Spinal cord (tissue), 10 donors: ENCODE results near the gene PDE11A. TPM values are rescaled to one million over a fixed set of nuclear protein-coding genes. Genes with fewer than 3 reads are reported as not detected.
A peak's percentile ranks its signal among the peaks of the same experiment; 100 is the strongest.

ENCODE experiments used
- DNase-seq, 6 donors: peaks; one replicate each; pipeline versions ENCODE4 v3.0.0 to v3.0.0-alpha.2; 2013 to 2015; ENCODE audit warnings: low spot score in 6 of 6, low read depth in 4 of 6
- H3K27ac ChIP-seq: one replicate; pipeline ENCODE4 v1.5.1; 2013; ENCODE audit warnings: low read depth, low read length, control low read depth
- H3K27me3 ChIP-seq: one replicate; pipeline ENCODE4 v1.6.1; 2013; ENCODE audit warnings: low read length; ENCODE audit not compliant: control insufficient read depth, insufficient read depth
- H3K36me3 ChIP-seq: one replicate; pipeline ENCODE4 v1.6.1; 2013; ENCODE audit warnings: low read length; ENCODE audit not compliant: control insufficient read depth, insufficient read depth
- H3K4me1 ChIP-seq: one replicate; pipeline ENCODE4 v1.6.1; 2013; ENCODE audit warnings: low read length; ENCODE audit not compliant: control insufficient read depth, insufficient read depth
- H3K4me3 ChIP-seq: one replicate; pipeline ENCODE4 v1.5.1; 2013; ENCODE audit warnings: low read depth, low read length, control low read depth
- H3K9me3 ChIP-seq: one replicate; pipeline ENCODE4 v1.6.1; 2013; ENCODE audit warnings: low read length; ENCODE audit not compliant: control insufficient read depth, insufficient read depth
- WGBS: methylation state at CpG from one replicate; pipeline ENCODE4 v1.1.5; 2013; ENCODE audit warnings: missing lambda C conversion rate; ENCODE audit not compliant: insufficient coverage; 5-methylcytosine and 5-hydroxymethylcytosine counted together
- polyA plus RNA-seq, 2 donors: library from polyadenylated mRNA; unstranded; fragments of 120-200 nt; gene quantifications; one replicate each; pipeline ENCODE4 v1.2.1, GENCODE V29; 2013; ENCODE audit not compliant: insufficient read length in 2 of 2
- total RNA-seq, 2 donors: library from RNA; depleted of rRNA in 1 of 2; stranded (reverse); fragments of 120-200 nt in 1 of 2; fragments of >200 nt in 1 of 2; gene quantifications; one replicate each; pipeline versions ENCODE4 v1.2.3 to v1.2.4, GENCODE V29; 2013 to 2014
- donor health status: healthy.

The PDE11A gene
- total and polyA plus RNA-seq, 4 donors, result 1.9 to 6.5 (median 2.1) TPM

GRCh38 chr2:177646241-177646640 is 426.3 kb downstream of the PDE11A start:
- Histone ChIP-seq H3K4me3 (no peak overlapping the region), H3K4me1 (no peaks in the 10 kb centered on the region), H3K36me3 (no peaks in the 10 kb centered on the region), H3K9me3 (no peaks in the 10 kb centered on the region), H3K27me3 (no peaks in the 10 kb centered on the region), H3K27ac (no peak overlapping the region)
- DNase-seq, result no peak

DNA sequence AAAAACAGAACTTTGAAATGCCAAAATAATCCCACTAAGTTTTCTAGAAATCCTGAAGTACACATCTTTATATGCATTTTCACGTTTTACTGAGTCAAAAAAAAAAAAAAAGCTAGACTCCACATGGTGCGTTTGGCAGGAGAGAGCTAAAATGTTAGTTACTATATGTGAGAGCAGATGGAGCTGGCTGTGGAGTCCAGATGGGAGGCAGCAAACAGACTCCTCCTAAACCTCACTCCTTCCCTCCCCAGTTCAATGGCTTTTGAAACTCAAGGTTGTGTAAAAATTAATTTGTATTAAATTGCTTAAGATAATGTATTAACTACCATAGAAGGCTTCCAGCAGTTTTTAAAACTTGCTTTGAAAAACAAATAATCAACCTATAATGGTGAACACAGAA is 431.2 kb downstream of the PDE11A start:
- Histone ChIP-seq H3K27ac (no peak overlapping the region), H3K4me1 (no peaks in the 10 kb centered on the region), H3K4me3 (no peak overlapping the region), H3K9me3 (no peaks in the 10 kb centered on the region), H3K27me3 (no peaks in the 10 kb centered on the region), H3K36me3 (no peaks in the 10 kb centered on the region)
- no CpG with 5 or more reads among the region's 2 CpGs for WGBS
- DNase-seq, result peak in 2 of 6 donors; percentile 84 to 93

- 90% methylated on average over 3 of the region's 3 CpGs for WGBS
- no peak for DNase-seq
- Histone ChIP-seq H3K4me3 (no peak overlapping the region), H3K9me3 (no peaks in the 10 kb centered on the region), H3K4me1 (no peaks in the 10 kb centered on the region), H3K27ac (no peak overlapping the region), H3K36me3 (no peaks in the 10 kb centered on the region), H3K27me3 (no peaks in the 10 kb centered on the region)
Measured at GRCh38 chr2:177640423-177640822, 432.2 kb downstream of the PDE11A start.

- Histone ChIP-seq H3K36me3 (no peaks in the 10 kb centered on the region), H3K27me3 (no peaks in the 10 kb centered on the region), H3K4me1 (no peaks in the 10 kb centered on the region), H3K9me3 (no peaks in the 10 kb centered on the region), H3K4me3 (no peak overlapping the region), H3K27ac (peak overlapping the region; percentile 12)
- peak in 1 of 6 donors; percentile 25 for DNase-seq
- 70% methylated on average over 1 of the region's 2 CpGs for WGBS
Measured at GRCh38 chr2:177639262-177639914, 433.2 kb downstream of the PDE11A start.

GRCh38 chr2:177638507-177638906 is 434.1 kb downstream of the PDE11A start:
- Histone ChIP-seq H3K4me3 (no peak overlapping the region), H3K36me3 (no peaks in the 10 kb centered on the region), H3K27me3 (no peaks in the 10 kb centered on the region), H3K27ac (peak overlapping the region; percentile 12), H3K9me3 (no peaks in the 10 kb centered on the region), H3K4me1 (no peaks in the 10 kb centered on the region)
- 57% methylated on average over 1 of the region's 1 CpG for WGBS
- no peak for DNase-seq

GRCh38 chr2:177636672-177637071 is 435.9 kb downstream of the PDE11A start:
- Histone ChIP-seq H3K27me3 (no peaks in the 10 kb centered on the region), H3K36me3 (no peaks in the 10 kb centered on the region), H3K4me3 (no peak overlapping the region), H3K4me1 (no peaks in the 10 kb centered on the region), H3K27ac (no peak overlapping the region), H3K9me3 (no peaks in the 10 kb centered on the region)
- no CpG with 5 or more reads among the region's 1 CpG for WGBS
- DNase-seq, result no peak

- no peaks in the 10 kb centered on the region for H3K4me1 ChIP-seq
- H3K27me3 ChIP-seq, result no peaks in the 10 kb centered on the region
- no peak overlapping the region for H3K27ac ChIP-seq
- H3K36me3 ChIP-seq, result no peaks in the 10 kb centered on the region
- H3K4me3 ChIP-seq, result no peak overlapping the region
- no peak for DNase-seq
- WGBS, result no CpG with 5 or more reads among the region's 1 CpG
- H3K9me3 ChIP-seq, result no peaks in the 10 kb centered on the region
Measured at GRCh38 chr2:177635696-177636095, 436.9 kb downstream of the PDE11A start.

GRCh38 chr2:177633910-177634294 is 438.7 kb downstream of the PDE11A start:
- Histone ChIP-seq H3K27ac (no peak overlapping the region), H3K9me3 (no peaks in the 10 kb centered on the region), H3K4me1 (peaks cover 4% of the 10 kb centered on the region), H3K36me3 (no peaks in the 10 kb centered on the region), H3K4me3 (no peak overlapping the region), H3K27me3 (no peaks in the 10 kb centered on the region)
- peak in 2 of 6 donors; percentile 87 to 89 for DNase-seq
- no CpG with 5 or more reads among the region's 1 CpG for WGBS

- Histone ChIP-seq H3K36me3 (no peaks in the 10 kb centered on the region), H3K4me1 (peaks cover 5% of the 10 kb centered on the region)
- peak in 1 of 6 donors; percentile 33 for DNase-seq
Measured at GRCh38 chr2:177633111-177633510, 439.5 kb downstream of the PDE11A start.

GRCh38 chr2:177631680-177632079 is 440.9 kb downstream of the PDE11A start:
- no CpG with 5 or more reads among the region's 1 CpG for WGBS
- no peak overlapping the region for H3K4me3 ChIP-seq
- H3K9me3 ChIP-seq, result no peaks in the 10 kb centered on the region
- H3K4me1 ChIP-seq, result peaks cover 5% of the 10 kb centered on the region
- H3K36me3 ChIP-seq, result no peaks in the 10 kb centered on the region
- H3K27ac ChIP-seq, result no peak overlapping the region
- DNase-seq, result peak in 1 of 6 donors; percentile 27
- no peaks in the 10 kb centered on the region for H3K27me3 ChIP-seq

More at GRCh38 chr2:177633111-177633510, 439.5 kb downstream of the PDE11A start:
- WGBS, result no CpG with 5 or more reads among the region's 3 CpGs
- no peak overlapping the region for H3K4me3 ChIP-seq
- no peaks in the 10 kb centered on the region for H3K9me3 ChIP-seq
- no peak overlapping the region for H3K27ac ChIP-seq
- H3K27me3 ChIP-seq, result no peaks in the 10 kb centered on the region
